Adrenal gland (tissue), 5 donors: ENCODE results near the gene MICA.

Experiments used
- POLR2A ChIP-seq, 2 donors: fragments of 450-650 bp; IDR thresholded peaks; one replicate each; pipeline ENCODE4 v1.6.1; 2017; ENCODE audit warnings: antibody characterized with exemption in 2 of 2, mild to moderate bottlenecking in 2 of 2, moderate library complexity in 1 of 2
- TF ChIP-seq, protein P1 (sequence below), 6 experiments: fragments of 450-650 bp in 4 of 6; fragments of 200-600 bp in 2 of 6; sonication (generic) in 1 of 6; IDR thresholded peaks; 1 replicate in 5 of 6; 2 replicates in 1 of 6; pipeline versions ENCODE4 v1.5.1 to v1.8.0; 2016 to 2021; ENCODE audit warnings: antibody characterized with exemption in 6 of 6, mild to moderate bottlenecking in 2 of 6, moderate library complexity in 1 of 6
- donor health status: DM: no; HTN: no; CAD: no.

DNA sequence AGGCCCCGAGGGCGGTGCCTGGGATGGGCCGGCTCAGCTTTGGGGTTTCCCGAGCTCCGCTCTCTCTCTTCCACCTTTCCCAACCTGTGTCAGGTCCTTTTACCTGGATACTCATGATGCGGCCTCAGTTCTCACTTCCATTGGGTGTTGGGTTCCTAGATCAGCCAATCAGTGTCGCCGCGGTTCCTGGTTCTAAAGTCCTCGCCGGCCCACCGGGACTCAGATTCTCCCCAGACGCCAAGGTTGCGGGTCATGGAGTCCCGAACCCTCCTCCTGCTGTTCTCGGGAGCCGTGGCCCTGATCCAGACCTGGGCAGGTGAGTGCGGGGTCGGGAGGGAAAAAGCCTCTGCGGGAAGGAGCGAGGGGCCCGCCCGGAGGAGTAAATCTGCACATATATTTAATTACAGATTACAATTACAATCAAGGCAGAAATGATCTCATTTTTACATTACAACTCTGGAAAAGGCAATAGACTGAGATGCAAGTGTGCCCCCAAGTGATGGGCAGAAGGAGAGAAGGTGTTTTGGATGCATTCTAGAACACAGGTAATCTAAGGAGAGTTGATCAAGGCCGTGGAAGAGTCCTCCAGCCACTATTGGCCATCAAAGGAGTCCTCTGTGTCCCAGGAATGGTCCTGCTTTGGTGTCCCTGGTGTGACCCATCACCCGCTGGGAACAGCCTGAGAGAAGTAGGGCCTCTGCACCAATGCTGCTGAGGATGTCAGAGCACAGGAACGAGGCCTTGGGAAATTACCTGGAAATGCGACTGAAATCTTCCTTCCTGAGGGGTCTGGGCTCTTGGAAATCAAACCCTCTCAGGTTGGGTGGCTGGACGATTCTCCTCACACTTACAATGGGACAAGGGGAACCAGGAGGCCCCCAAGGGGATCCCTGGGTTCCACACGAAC is 59.8 kb downstream of the MICA start:
- TF ChIP-seq, protein P1, sequence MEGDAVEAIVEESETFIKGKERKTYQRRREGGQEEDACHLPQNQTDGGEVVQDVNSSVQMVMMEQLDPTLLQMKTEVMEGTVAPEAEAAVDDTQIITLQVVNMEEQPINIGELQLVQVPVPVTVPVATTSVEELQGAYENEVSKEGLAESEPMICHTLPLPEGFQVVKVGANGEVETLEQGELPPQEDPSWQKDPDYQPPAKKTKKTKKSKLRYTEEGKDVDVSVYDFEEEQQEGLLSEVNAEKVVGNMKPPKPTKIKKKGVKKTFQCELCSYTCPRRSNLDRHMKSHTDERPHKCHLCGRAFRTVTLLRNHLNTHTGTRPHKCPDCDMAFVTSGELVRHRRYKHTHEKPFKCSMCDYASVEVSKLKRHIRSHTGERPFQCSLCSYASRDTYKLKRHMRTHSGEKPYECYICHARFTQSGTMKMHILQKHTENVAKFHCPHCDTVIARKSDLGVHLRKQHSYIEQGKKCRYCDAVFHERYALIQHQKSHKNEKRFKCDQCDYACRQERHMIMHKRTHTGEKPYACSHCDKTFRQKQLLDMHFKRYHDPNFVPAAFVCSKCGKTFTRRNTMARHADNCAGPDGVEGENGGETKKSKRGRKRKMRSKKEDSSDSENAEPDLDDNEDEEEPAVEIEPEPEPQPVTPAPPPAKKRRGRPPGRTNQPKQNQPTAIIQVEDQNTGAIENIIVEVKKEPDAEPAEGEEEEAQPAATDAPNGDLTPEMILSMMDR (IDR thresholded peaks at IDR 0.05) = no peak
- TF ChIP-seq POLR2A (IDR thresholded peaks at IDR 0.05) = peak; percentile 77 to 85
